H9 (cell line): ENCODE results near the gene PLAU. TPM values are rescaled to one million over a fixed set of nuclear protein-coding genes. Genes with fewer than 3 reads are reported as not detected.

Experiments
- DNase-seq: peaks from one replicate; pipeline ENCODE4 v3.0.0-alpha.2; 2017
- H2AFZ ChIP-seq: one replicate; pipeline ENCODE4 v1.6.1; 2013; ENCODE audit warnings: mild to moderate bottlenecking, low read length, control low read depth, moderate library complexity
- H2AK5ac ChIP-seq: 2 replicates; pipeline ENCODE4 v1.6.1; 2013; ENCODE audit warnings: low read length, control low read depth, mixed read lengths; ENCODE audit not compliant: insufficient read length
- H2BK120ac ChIP-seq: one replicate; pipeline ENCODE4 v1.6.1; 2013; ENCODE audit warnings: low read depth, mild to moderate bottlenecking, low read length, control low read depth, inconsistent platforms; ENCODE audit not compliant: poor library complexity, severe bottlenecking
- H2BK12ac ChIP-seq: 2 replicates; pipeline ENCODE4 v1.6.1; 2013; ENCODE audit warnings: low read length, control low read depth, mixed read lengths, low read depth; ENCODE audit not compliant: insufficient read length
- H2BK15ac ChIP-seq: 2 replicates; pipeline ENCODE4 v1.6.1; 2013; ENCODE audit warnings: low read depth, low read length, control low read depth
- H2BK20ac ChIP-seq: one replicate; pipeline ENCODE4 v1.6.1; 2013; ENCODE audit warnings: low read depth, mild to moderate bottlenecking, low read length, control low read depth, inconsistent platforms; ENCODE audit not compliant: poor library complexity, severe bottlenecking
- H2BK5ac ChIP-seq: 2 replicates; pipeline ENCODE4 v1.6.1; 2013; ENCODE audit warnings: low read length, control low read depth, mixed read lengths; ENCODE audit not compliant: insufficient read length
- H3K14ac ChIP-seq: 2 replicates; pipeline ENCODE4 v1.6.1; 2013; ENCODE audit warnings: low read length, control low read depth; ENCODE audit not compliant: insufficient read depth
- H3K18ac ChIP-seq: 2 replicates; pipeline ENCODE4 v1.6.1; 2013; ENCODE audit warnings: low read depth, mild to moderate bottlenecking, mixed read lengths, low read length, control low read depth; ENCODE audit not compliant: insufficient read length
- H3K23ac ChIP-seq: 2 replicates; pipeline ENCODE4 v1.6.1; 2013; ENCODE audit warnings: low read length, control low read depth, mixed read lengths, low read depth; ENCODE audit not compliant: insufficient read length
- H3K23me2 ChIP-seq: 2 replicates; pipeline ENCODE4 v1.6.1; 2013; ENCODE audit warnings: low read depth, mild to moderate bottlenecking, mixed read lengths, low read length, control low read depth; ENCODE audit not compliant: insufficient read length, poor library complexity, severe bottlenecking
- H3K27ac ChIP-seq: 2 replicates; pipeline ENCODE4 v1.5.1; 2013; ENCODE audit warnings: low read length, control low read depth, mixed read lengths, low read depth; ENCODE audit not compliant: insufficient read length
- H3K27me3 ChIP-seq: 2 replicates; pipeline ENCODE4 v1.6.1; 2013; ENCODE audit warnings: low read length, control low read depth, inconsistent platforms; ENCODE audit not compliant: insufficient read depth
- H3K4ac ChIP-seq: 2 replicates; pipeline ENCODE4 v1.6.1; 2013; ENCODE audit warnings: low read depth, mild to moderate bottlenecking, control low read depth, inconsistent platforms, low read length, moderate library complexity
- H3K4me1 ChIP-seq: 2 replicates; pipeline ENCODE4 v1.6.1; 2013; ENCODE audit warnings: low read length, control low read depth, inconsistent platforms; ENCODE audit not compliant: insufficient read depth
- H3K4me2 ChIP-seq: 2 replicates; pipeline ENCODE4 v1.6.1; 2013; ENCODE audit warnings: low read length, control low read depth, mixed read lengths; ENCODE audit not compliant: insufficient read length, insufficient read depth
- H3K56ac ChIP-seq: 2 replicates; pipeline ENCODE4 v1.6.1; 2013; ENCODE audit warnings: low read depth, mild to moderate bottlenecking, mixed read lengths, low read length, control low read depth; ENCODE audit not compliant: insufficient read length
- H3K79me1 ChIP-seq: 2 replicates; pipeline ENCODE4 v1.6.1; 2013; ENCODE audit warnings: low read depth, mild to moderate bottlenecking, moderate library complexity, low read length, control low read depth, inconsistent platforms; ENCODE audit not compliant: insufficient read depth, poor library complexity, severe bottlenecking
- H3K79me2 ChIP-seq: 2 replicates; pipeline ENCODE4 v1.6.1; 2013; ENCODE audit warnings: low read length, control low read depth, inconsistent platforms; ENCODE audit not compliant: insufficient read depth
- H3K9ac ChIP-seq: 2 replicates; pipeline ENCODE4 v1.6.1; 2013; ENCODE audit warnings: low read length, control low read depth, mixed read lengths; ENCODE audit not compliant: insufficient read length; ENCODE audit errors: extremely low read depth
- H3K9me3 ChIP-seq: one replicate; pipeline ENCODE4 v1.6.1; 2013; ENCODE audit warnings: low read depth, low read length, inconsistent platforms; ENCODE audit not compliant: control insufficient read depth
- H3T11ph ChIP-seq: one replicate; pipeline ENCODE4 v1.6.1; 2013; ENCODE audit warnings: mild to moderate bottlenecking, low read length, control low read depth, inconsistent platforms
- H4K20me1 ChIP-seq: one replicate; pipeline ENCODE4 v1.6.1; 2013; ENCODE audit not compliant: control insufficient read depth, insufficient read length, insufficient read depth
- H4K5ac ChIP-seq: 2 replicates; pipeline ENCODE4 v1.6.1; 2013; ENCODE audit warnings: low read depth, mild to moderate bottlenecking, mixed read lengths, low read length, control low read depth; ENCODE audit not compliant: insufficient read length
- H4K8ac ChIP-seq: replicated peaks from 2 replicates; pipeline ENCODE4 v1.6.1; 2013; ENCODE audit warnings: low read length, control low read depth, mixed read lengths, low read depth; ENCODE audit not compliant: insufficient read length
- H4K91ac ChIP-seq: 2 replicates; pipeline ENCODE4 v1.6.1; 2013; ENCODE audit warnings: low read depth, mild to moderate bottlenecking, moderate library complexity, mixed read lengths, low read length, control low read depth; ENCODE audit not compliant: insufficient read length
- H3K27ac Mint-ChIP-seq, 3 experiments: 2 replicates in 2 of 3; 3 replicates in 1 of 3; pipeline ENCODE4 v1.8.0; 2020 to 2021; ENCODE audit warnings: mixed read lengths in 3 of 3, mild to moderate bottlenecking in 1 of 3, moderate library complexity in 1 of 3
- H3K27me3 Mint-ChIP-seq: 2 replicates; pipeline ENCODE4 v1.8.0; 2021; ENCODE audit warnings: low read depth, mild to moderate bottlenecking, moderate library complexity, mixed read lengths
- H3K36me3 Mint-ChIP-seq, 3 experiments: 2 replicates in 2 of 3; 3 replicates in 1 of 3; pipeline ENCODE4 v1.8.0; 2020 to 2021; ENCODE audit warnings: low read depth in 3 of 3, mixed read lengths in 3 of 3; ENCODE audit not compliant: insufficient read depth in 1 of 3
- H3K4me1 Mint-ChIP-seq, 2 experiments: 2 replicates each; pipeline ENCODE4 v1.8.0; 2020; ENCODE audit warnings: mixed read lengths in 2 of 2
- H3K4me3 Mint-ChIP-seq, 2 experiments: 2 replicates in 1 of 2; 3 replicates in 1 of 2; pipeline ENCODE4 v1.8.0; 2020 to 2021; ENCODE audit warnings: mild to moderate bottlenecking in 2 of 2, mixed read lengths in 2 of 2, moderate library complexity in 1 of 2
- H3K9me3 Mint-ChIP-seq, 2 experiments: 2 replicates in 1 of 2; 3 replicates in 1 of 2; pipeline ENCODE4 v1.8.0; 2020; ENCODE audit warnings: mild to moderate bottlenecking in 2 of 2, mixed read lengths in 2 of 2, moderate library complexity in 1 of 2
- CTCF ChIP-seq: fragments of 200-600 bp; sonication (generic); conservative IDR thresholded peaks from 3 replicates; pipeline ENCODE4 v1.8.0; 2021; ENCODE audit warnings: antibody characterized with exemption, mild to moderate bottlenecking
- WGBS: extraction: QIAGEN DNeasy Blood & Tissue Kit; methylation state at CpG from one replicate; pipeline ENCODE4 v1.1.7; 2013; ENCODE audit warnings: missing lambda C conversion rate, low lambda C conversion rate, mixed read lengths; ENCODE audit not compliant: insufficient read length; ENCODE audit errors: extremely low coverage; 5-methylcytosine and 5-hydroxymethylcytosine counted together
- total RNA-seq: library from RNA; stranded (reverse); gene quantifications from 2 replicates; pipeline ENCODE4 v1.2.1, GENCODE V29; 2021

PLAU gene
- total RNA-seq, 1 experiment from 2014 or later, result 15.0 TPM

- Mint-ChIP-seq H3K27ac (no peak overlapping the region), H3K9me3 (no peaks in the 10 kb centered on the region), H3K4me3 (no peak overlapping the region; a peak in 1 of 5 replicates), H3K4me1 (peaks cover 23 to 24% of the 10 kb centered on the region in 2 experiments), H3K27me3 (peaks cover 13% of the 10 kb centered on the region), H3K36me3 (peaks cover 1 to 5% (median 2%) of the 10 kb centered on the region in 3 experiments; a peak in 5 of 7 replicates)
- WGBS, result no CpG with 5 or more reads among the region's 9 CpGs
- H3K23ac ChIP-seq, result no peak overlapping the region
- H2AFZ ChIP-seq, result no peak overlapping the region
- H2BK20ac ChIP-seq, result no peak overlapping the region
- H2BK5ac ChIP-seq, result no peak overlapping the region
- peaks cover 3% of the 10 kb centered on the region for H3K23me2 ChIP-seq
- no peak for TF ChIP-seq CTCF
- no peak overlapping the region for H2BK12ac ChIP-seq
- no peak overlapping the region for H2AK5ac ChIP-seq
- H2BK15ac ChIP-seq, result no peak overlapping the region
- H4K5ac ChIP-seq, result no peak overlapping the region
- H3K56ac ChIP-seq, result no peak overlapping the region
- no peak overlapping the region for H3K27ac ChIP-seq
- no peak for DNase-seq
- H3K4ac ChIP-seq, result no peak overlapping the region
- no peaks in the 10 kb centered on the region for H3K9me3 ChIP-seq
- no peak overlapping the region for H3K14ac ChIP-seq
- no peak overlapping the region for H3K9ac ChIP-seq
- H3K4me1 ChIP-seq, result peaks cover 2% of the 10 kb centered on the region; the same call in 1 of the 2 replicates
- H4K91ac ChIP-seq, result no peak overlapping the region
- H3K4me2 ChIP-seq, result no peak overlapping the region
- no peaks in the 10 kb centered on the region for H3K27me3 ChIP-seq
- H2BK120ac ChIP-seq, result no peak overlapping the region
- H3T11ph ChIP-seq, result no peak overlapping the region
- H3K18ac ChIP-seq, result no peak overlapping the region
- no peaks in the 10 kb centered on the region; the same call in 1 of the 2 replicates for H3K79me2 ChIP-seq
- H4K20me1 ChIP-seq, result no peaks in the 10 kb centered on the region
- no peaks in the 10 kb centered on the region for H3K79me1 ChIP-seq
- H4K8ac ChIP-seq, result no peak overlapping the region
These were observed 33.3 kb upstream of the PLAU start for GRCh38 chr10:73877533-73878160.
